HepG2 (cell line): ENCODE results near the gene PDHX. TPM values are rescaled to one million over a fixed set of nuclear protein-coding genes. Genes with fewer than 3 reads are reported as not detected.

Source experiments
- AHR ChIP-seq: IDR thresholded peaks from 2 replicates; pipeline ENCODE4 v1.6.1; 2018; ENCODE audit warnings: missing genetic modification reagents, missing compliant biosample characterization
- ARNT ChIP-seq: fragments of 450-650 bp; IDR thresholded peaks from 2 replicates; pipeline ENCODE4 v1.6.1; 2017
- FOXJ3 ChIP-seq: sonication (generic); formaldehyde crosslinking; IDR thresholded peaks from 2 replicates; pipeline ENCODE4 v1.4.0; 2020; ENCODE audit warnings: missing genetic modification reagents, mild to moderate bottlenecking, borderline replicate concordance
- IKZF1 ChIP-seq: fragments of 450-650 bp; IDR thresholded peaks from 2 replicates; pipeline ENCODE4 v1.7.1; 2016
- NR2C2 ChIP-seq: sonication (generic); formaldehyde crosslinking; IDR thresholded peaks from 2 replicates; pipeline ENCODE4 v1.4.0; 2020; ENCODE audit warnings: missing genetic modification reagents, mild to moderate bottlenecking, moderate library complexity, borderline replicate concordance
- WIZ ChIP-seq: sonication (generic); formaldehyde crosslinking; IDR thresholded peaks from 2 replicates; pipeline ENCODE4 v1.5.1; 2020; ENCODE audit warnings: mild to moderate bottlenecking, missing genetic modification reagents
- ZBTB1 ChIP-seq: sonication (generic); formaldehyde crosslinking; IDR thresholded peaks from 2 replicates; pipeline ENCODE4 v1.4.0; 2020; ENCODE audit warnings: missing genetic modification reagents, borderline replicate concordance
- ZNF143 ChIP-seq: sonication (generic); formaldehyde crosslinking; IDR thresholded peaks from 2 replicates; pipeline ENCODE4 v1.4.0; 2020; ENCODE audit warnings: missing genetic modification reagents
- ZNF281 ChIP-seq: sonication (generic); formaldehyde crosslinking; IDR thresholded peaks from 2 replicates; pipeline ENCODE4 v1.4.0; 2020; ENCODE audit warnings: missing genetic modification reagents, borderline replicate concordance
- ZNF318 ChIP-seq: sonication (generic); formaldehyde crosslinking; IDR thresholded peaks from 2 replicates; pipeline ENCODE4 v1.4.0; 2020; ENCODE audit warnings: mild to moderate bottlenecking, missing genetic modification reagents
- ZNF468 ChIP-seq: sonication (generic); formaldehyde crosslinking; IDR thresholded peaks from 2 replicates; pipeline ENCODE4 v1.8.0; 2022; ENCODE audit warnings: mild to moderate bottlenecking, moderate library complexity, missing genetic modification reagents
- ZNF484 ChIP-seq: sonication (generic); formaldehyde crosslinking; IDR thresholded peaks from 2 replicates; pipeline ENCODE4 v1.5.1; 2020; ENCODE audit warnings: mild to moderate bottlenecking, low read depth, missing genetic modification reagents, borderline replicate concordance
- ZNF615 ChIP-seq: sonication (generic); formaldehyde crosslinking; IDR thresholded peaks from 2 replicates; pipeline ENCODE4 v1.5.0; 2020; ENCODE audit warnings: mild to moderate bottlenecking, missing genetic modification reagents, borderline replicate concordance
- ZNF710 ChIP-seq: sonication (generic); formaldehyde crosslinking; IDR thresholded peaks from 2 replicates; pipeline ENCODE4 v1.5.0; 2020; ENCODE audit warnings: mild to moderate bottlenecking, missing genetic modification reagents, borderline replicate concordance
- ZNF75D ChIP-seq: sonication (generic); formaldehyde crosslinking; IDR thresholded peaks from 2 replicates; pipeline ENCODE4 v1.8.1; 2023; ENCODE audit warnings: missing genetic modification reagents, mild to moderate bottlenecking, borderline replicate concordance
- polyA plus RNA-seq, 8 experiments: library from polyadenylated mRNA; depleted of rRNA in 3 of 8; stranded (reverse) in 7 of 8; unstranded in 1 of 8; fragments of >200 nt; fragmentation: Illumina TruSeq in 4 of 8; extraction: Trizol in 4 of 8; gene quantifications; 2 replicates each; pipeline versions ENCODE4 v1.2.1 to v1.2.3, GENCODE V29; 2011 to 2016; ENCODE audit warnings: low read depth in 4 of 8, missing spikeins in 1 of 8, mixed read lengths in 1 of 8; ENCODE audit not compliant: insufficient read depth in 1 of 8
- total RNA-seq, 5 experiments: library from RNA; depleted of rRNA; stranded (reverse); fragments of >200 nt; fragmentation: Illumina TruSeq; extraction: Trizol; gene quantifications; 2 replicates each; pipeline ENCODE4 v1.2.3, GENCODE V29; 2016; ENCODE audit warnings: low read depth in 1 of 5

Gene PDHX
- total and polyA plus RNA-seq, 2 of the 13 experiments (the other 11 are each of a cell fraction or from before 2014, with no cell fraction given) = 41.0 to 73.8 TPM

- TF ChIP-seq ZNF318 (CRISPR knock-in tag) (no peak; the same call in 1 of the 2 replicates), ZNF281 (CRISPR knock-in tag) (no peak), ZBTB1 (no peak), ZNF143 (peak; percentile 53; the same call in 1 of the 2 replicates), ZNF484 (0 out of 2 replicates have a peak, but pooled peaks have one; percentile 57), ZNF75D (no peak; the same call in 1 of the 2 replicates), ZNF468 (no peak), ZNF710 (CRISPR knock-in tag) (peak; percentile 19; the same call in 1 of the 2 replicates), ARNT (no peak), FOXJ3 (CRISPR knock-in tag) (peak; percentile 58; the same call in 1 of the 2 replicates), AHR (CRISPR knock-in tag) (no peak; the same call in 1 of the 2 replicates), ZNF615 (CRISPR knock-in tag) (no peak), NR2C2 (peak; percentile 42; the same call in 1 of the 2 replicates), IKZF1 (no peak), WIZ (no peak)
These were observed at the start of gene PDHX, which contains the start of gene APIP (continued) for GRCh38 chr11:34916015-34916842.
